BLaER1 treated with 17β-estradiol and CSF1 and Interleukin-3, amounts not matched to agents 10 nM and 100 nM (cell line): ENCODE results near the gene C1orf210.
A peak's percentile ranks its signal among the peaks of the same experiment; 100 is the strongest.

Source experiments
- H3K27ac ChIP-seq, 11 experiments: shearing (Covaris generic); formaldehyde crosslinking; 2 replicates each; pipeline ENCODE4 v1.8.1; 2022
- H3K27me3 ChIP-seq, 11 experiments: shearing (Covaris generic); formaldehyde crosslinking; 2 replicates each; pipeline ENCODE4 v1.8.1; 2022
- H3K36me3 ChIP-seq, 11 experiments: shearing (Covaris generic); formaldehyde crosslinking; 2 replicates each; pipeline ENCODE4 v1.8.1; 2022
- H3K4me1 ChIP-seq, 10 experiments: shearing (Covaris generic); formaldehyde crosslinking; 2 replicates each; pipeline ENCODE4 v1.8.1; 2022
- H3K4me2 ChIP-seq, 11 experiments: shearing (Covaris generic); formaldehyde crosslinking; 2 replicates each; pipeline ENCODE4 v1.8.1; 2022
- H3K4me3 ChIP-seq, 10 experiments: shearing (Covaris generic); formaldehyde crosslinking; 2 replicates each; pipeline ENCODE4 v1.8.1; 2022
- H3K9ac ChIP-seq, 11 experiments: shearing (Covaris generic); formaldehyde crosslinking; 2 replicates each; pipeline ENCODE4 v1.8.1; 2022
- H3K9me3 ChIP-seq, 11 experiments: shearing (Covaris generic); formaldehyde crosslinking; replicated peaks in 1 of 11; 2 replicates each; pipeline ENCODE4 v1.8.1; 2022
- H4K20me1 ChIP-seq, 11 experiments: shearing (Covaris generic); formaldehyde crosslinking; 2 replicates each; pipeline ENCODE4 v1.8.1; 2022
- Cebpa-rat ChIP-seq, 11 experiments: shearing (Covaris generic); IDR thresholded peaks; 2 replicates each; pipeline ENCODE4 v1.8.1; 2022

Gene C1orf210

DNA sequence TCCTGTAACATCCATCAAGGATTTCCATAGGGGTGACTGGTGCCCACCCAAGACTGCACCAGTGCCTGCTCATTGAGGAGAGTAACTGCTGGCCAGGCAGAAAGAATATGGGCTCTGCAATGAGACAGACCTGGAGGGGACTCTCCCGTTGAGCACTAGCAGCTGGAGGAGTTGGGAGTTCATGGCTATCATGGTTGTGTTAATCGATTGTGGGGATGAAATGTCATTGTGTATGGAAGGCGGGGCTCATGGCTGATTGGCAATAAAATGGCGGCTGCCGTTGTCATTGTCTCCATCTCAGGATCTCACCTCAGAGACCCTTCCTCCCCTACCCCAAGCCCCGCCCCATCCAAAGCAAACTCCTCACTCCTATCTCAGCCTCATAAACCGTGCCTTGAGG, 11.7 kb downstream of the C1orf210 start:
- Histone ChIP-seq H4K20me1 (no peaks in the 10 kb centered on the region), H3K9ac (peak overlapping the region in 7 of 11 experiments; percentile 26 to 71 (median 55); a peak in 6 of 22 replicates), H3K4me2 (peak overlapping the region in 10 of 11 experiments; percentile 47 to 88 (median 77); a peak in 18 of 22 replicates), H3K4me3 (no peak overlapping the region), H3K36me3 (no peaks in the 10 kb centered on the region; a peak in 1 of 22 replicates), H3K27ac (peak overlapping the region in 10 of 11 experiments; percentile 64 to 92 (median 82); a peak in 19 of 22 replicates), H3K4me1 (peaks cover 11 to 41% (median 25%) of the 10 kb centered on the region in 10 experiments), H3K9me3 (peaks cover 0 to 10% (median 0%) of the 10 kb centered on the region in 11 experiments; a peak in 4 of 22 replicates), H3K27me3 (no peaks in the 10 kb centered on the region)
- no peak for TF ChIP-seq Cebpa-rat (IDR thresholded peaks at IDR 0.05)

DNA sequence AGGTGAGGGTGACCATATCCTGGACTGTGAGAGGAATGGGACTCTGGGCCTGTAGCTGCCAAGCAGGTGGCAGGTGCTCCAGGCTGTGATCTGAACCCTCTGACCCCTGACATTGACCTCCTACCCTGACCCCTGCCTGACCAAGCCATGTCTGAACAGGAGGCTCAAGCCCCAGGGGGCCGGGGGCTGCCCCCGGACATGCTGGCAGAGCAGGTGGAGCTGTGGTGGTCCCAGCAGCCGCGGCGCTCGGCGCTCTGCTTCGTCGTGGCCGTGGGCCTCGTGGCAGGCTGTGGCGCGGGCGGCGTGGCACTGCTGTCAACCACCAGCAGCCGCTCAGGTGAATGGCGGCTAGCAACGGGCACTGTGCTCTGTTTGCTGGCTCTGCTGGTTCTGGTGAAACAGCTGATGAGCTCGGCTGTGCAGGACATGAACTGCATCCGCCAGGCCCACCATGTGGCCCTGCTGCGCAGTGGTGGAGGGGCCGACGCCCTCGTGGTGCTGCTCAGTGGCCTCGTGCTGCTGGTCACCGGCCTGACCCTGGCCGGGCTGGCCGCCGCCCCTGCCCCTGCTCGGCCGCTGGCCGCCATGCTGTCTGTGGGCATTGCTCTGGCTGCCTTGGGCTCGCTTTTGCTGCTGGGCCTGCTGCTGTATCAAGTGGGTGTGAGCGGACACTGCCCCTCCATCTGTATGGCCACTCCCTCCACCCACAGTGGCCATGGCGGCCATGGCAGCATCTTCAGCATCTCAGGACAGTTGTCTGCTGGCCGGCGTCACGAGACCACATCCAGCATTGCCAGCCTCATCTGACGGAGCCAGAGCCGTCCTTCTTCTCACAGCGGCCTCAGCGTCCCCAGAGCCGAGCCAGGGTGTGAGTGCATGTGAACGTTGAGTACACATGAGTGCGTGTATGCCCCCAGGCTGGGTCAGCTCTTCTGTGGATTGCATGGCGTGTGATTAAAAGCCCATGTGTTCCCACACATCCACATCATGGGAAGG, 12.5 kb downstream of the C1orf210 start:
- Histone ChIP-seq H3K27ac (peak overlapping the region in 9 of 11 experiments; percentile 76 to 92 (median 82); a peak in 14 of 22 replicates), H3K9ac (no peak overlapping the region), H3K27me3 (no peaks in the 10 kb centered on the region), H3K9me3 (peaks cover 0 to 10% (median 0%) of the 10 kb centered on the region in 11 experiments; a peak in 4 of 22 replicates), H3K4me1 (peaks cover 11 to 41% (median 25%) of the 10 kb centered on the region in 10 experiments), H4K20me1 (no peaks in the 10 kb centered on the region), H3K4me2 (peak overlapping the region in 7 of 11 experiments; percentile 73 to 88 (median 83); a peak in 10 of 22 replicates), H3K4me3 (no peak overlapping the region), H3K36me3 (no peaks in the 10 kb centered on the region; a peak in 1 of 22 replicates)
- TF ChIP-seq Cebpa-rat (IDR thresholded peaks at IDR 0.05): no peak

DNA sequence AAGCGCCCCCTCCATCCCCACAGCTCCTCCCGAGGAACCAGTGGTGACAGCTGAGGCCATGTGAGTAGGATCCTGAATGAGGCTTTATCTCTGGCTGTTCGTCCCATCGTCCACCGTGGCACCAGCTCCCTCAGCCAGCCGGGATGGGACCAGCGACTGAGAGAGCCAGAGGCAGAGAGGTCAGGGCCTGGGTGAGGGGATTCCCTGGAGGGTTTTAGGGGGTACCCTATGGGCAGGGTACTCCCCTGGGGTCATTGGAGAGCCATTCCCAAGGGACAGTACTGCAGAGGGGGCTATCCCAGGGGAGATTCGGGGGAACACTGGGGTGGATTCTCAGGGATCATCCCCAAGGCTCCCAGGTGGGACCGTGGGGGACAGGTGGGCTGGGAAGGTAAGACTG, 13.2 kb downstream of the C1orf210 start:
- no peak overlapping the region for H3K4me3 ChIP-seq
- H3K36me3 ChIP-seq: no peaks in the 10 kb centered on the region; a peak in 1 of 22 replicates
- no peaks in the 10 kb centered on the region for H4K20me1 ChIP-seq
- H3K27ac ChIP-seq: peak overlapping the region in 1 of 11 experiments; percentile 82; a peak in 2 of 22 replicates
- no peaks in the 10 kb centered on the region for H3K27me3 ChIP-seq
- H3K4me1 ChIP-seq: peaks cover 11 to 41% (median 25%) of the 10 kb centered on the region in 10 experiments
- peaks cover 0 to 10% (median 0%) of the 10 kb centered on the region in 11 experiments; a peak in 4 of 22 replicates for H3K9me3 ChIP-seq
- TF ChIP-seq Cebpa-rat (IDR thresholded peaks at IDR 0.05): no peak
- no peak overlapping the region for H3K4me2 ChIP-seq
- no peak overlapping the region for H3K9ac ChIP-seq

DNA sequence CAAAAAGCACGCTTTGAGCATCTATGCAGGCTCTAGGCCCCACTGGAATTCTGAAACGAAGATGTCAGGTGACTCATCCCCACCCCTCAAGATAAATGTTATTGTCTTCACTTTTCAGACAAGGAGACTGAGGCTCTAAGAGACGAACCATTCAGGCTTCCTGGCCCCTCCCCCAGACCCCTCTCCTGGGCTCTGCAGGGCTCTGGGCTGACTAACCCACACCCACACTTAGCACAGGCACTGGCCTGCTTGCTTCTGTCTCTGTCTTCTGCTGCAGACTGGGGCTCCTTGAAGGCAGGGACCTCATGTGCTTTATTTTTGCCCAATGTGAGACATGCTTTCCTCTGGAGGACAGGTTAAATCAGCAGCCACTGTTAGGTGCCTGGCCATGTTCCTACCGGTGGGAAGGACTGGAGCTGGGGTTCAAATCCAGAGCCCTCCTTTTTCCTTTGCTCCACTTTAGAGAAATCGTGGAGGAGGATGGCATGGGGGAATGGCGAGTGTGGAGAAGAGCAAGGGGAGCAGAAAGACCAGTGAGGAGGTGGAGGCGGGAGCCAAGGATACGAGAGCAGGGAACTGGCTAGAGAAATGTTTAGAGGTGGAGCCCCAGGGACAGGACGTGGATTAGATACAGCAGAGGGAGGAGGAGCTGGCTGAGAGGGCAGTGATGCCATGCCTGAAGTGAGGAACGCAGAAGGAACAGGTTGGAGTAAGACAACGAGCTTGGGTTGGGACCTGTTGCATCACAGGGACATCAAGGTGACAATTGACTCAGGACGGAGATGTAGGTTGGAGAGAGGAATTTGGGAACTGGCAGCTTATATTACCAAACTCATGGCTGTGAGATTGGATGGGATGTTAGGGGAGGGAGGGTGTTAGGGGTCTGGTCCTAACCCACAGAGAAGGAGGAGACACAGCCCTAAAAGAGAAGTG, 13.9 kb downstream of the C1orf210 start:
- H3K9ac ChIP-seq: no peak overlapping the region

DNA sequence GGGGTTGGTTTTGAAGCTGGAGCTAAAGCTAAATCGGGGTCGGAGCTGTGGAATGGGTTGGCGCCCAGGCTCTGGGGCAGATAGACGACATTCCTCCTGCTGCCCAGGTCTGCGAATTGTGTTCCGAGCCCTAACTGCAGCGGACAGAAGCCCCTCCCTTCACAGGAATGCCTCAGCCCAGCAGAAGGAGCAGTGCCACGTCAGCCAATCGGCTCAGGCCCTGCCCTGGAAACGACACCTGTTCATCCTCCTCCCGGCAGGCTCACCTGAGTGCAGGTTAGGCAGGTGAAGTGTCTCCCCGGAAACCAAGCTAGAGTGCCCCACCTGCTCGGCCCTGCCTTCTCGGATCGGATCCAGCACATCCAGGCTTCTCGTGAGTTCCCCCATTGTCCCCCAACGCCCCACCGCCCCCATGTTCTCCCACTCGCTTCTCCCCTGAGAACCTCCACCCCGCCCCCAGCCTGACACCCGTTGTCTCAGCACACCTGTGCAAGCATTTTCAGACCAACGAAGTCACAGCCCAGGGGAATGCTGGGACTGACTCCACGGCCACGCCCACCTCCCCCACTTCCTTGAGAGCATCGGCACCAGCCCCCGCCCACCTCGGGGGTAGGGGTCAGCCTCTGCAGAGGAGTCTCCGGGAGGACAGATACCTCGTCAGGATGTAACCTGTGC, 14.8 kb downstream of the C1orf210 start:
- TF ChIP-seq Cebpa-rat (IDR thresholded peaks at IDR 0.05): no peak
- Histone ChIP-seq H3K4me3 (no peak overlapping the region), H3K27ac (no peak overlapping the region), H3K36me3 (no peaks in the 10 kb centered on the region; a peak in 1 of 22 replicates), H3K4me1 (peaks cover 11 to 35% (median 23%) of the 10 kb centered on the region in 10 experiments), H3K27me3 (no peaks in the 10 kb centered on the region), H3K9me3 (peaks cover 0 to 16% (median 3%) of the 10 kb centered on the region in 11 experiments; a peak in 7 of 22 replicates), H3K4me2 (no peak overlapping the region), H4K20me1 (no peaks in the 10 kb centered on the region), H3K9ac (no peak overlapping the region)

More for the DNA sequence above, 13.9 kb downstream of the C1orf210 start:
- Histone ChIP-seq H3K9me3 (peaks cover 0 to 10% (median 0%) of the 10 kb centered on the region in 11 experiments; a peak in 4 of 22 replicates), H3K4me3 (no peak overlapping the region), H3K27ac (no peak overlapping the region), H3K36me3 (no peaks in the 10 kb centered on the region; a peak in 1 of 22 replicates), H3K4me1 (peaks cover 11 to 41% (median 25%) of the 10 kb centered on the region in 10 experiments), H3K27me3 (no peaks in the 10 kb centered on the region), H3K4me2 (no peak overlapping the region), H4K20me1 (no peaks in the 10 kb centered on the region)
- no peak for TF ChIP-seq Cebpa-rat (IDR thresholded peaks at IDR 0.05)

DNA sequence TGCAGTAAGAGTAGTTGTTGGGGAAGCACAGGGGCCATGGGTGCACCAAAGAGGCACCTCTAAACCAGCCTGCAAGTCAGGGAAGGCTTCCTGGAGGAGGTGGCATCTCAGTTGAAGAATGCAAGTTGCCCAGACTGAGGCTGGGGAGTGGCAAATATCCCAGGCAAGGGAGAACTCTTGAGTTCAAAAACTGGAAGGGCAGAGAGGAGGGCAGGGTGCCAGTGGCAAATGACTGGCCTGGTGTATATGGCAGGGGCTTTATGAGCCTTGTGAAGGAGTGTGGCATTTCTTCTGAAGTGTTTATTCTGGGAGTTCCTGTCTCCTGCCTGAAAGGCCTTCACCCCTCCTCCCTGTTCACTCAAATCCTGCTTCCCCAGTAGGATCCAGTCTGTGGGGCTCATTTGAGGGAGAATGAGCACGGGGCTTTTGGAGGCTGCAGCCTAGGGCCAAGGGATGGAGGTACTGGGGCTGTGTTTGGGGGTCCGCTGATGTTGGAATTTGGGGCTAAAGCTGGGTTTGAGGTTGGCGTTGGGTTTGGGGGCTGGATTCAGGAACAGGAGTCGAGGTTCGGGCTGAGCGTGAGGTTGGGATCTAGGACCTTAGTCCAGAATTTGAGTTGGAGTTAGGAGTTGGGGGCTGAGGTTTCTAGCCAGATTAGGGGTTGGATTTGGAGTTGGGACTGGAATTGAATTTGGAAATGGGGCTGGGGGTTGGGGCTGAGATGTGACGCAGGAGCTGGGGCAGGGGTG, 15.6 kb downstream of the C1orf210 start, which contains the start of gene TMEM125:
Gene TMEM125 (plus strand): TSS at position 357 of the 749 bp plus-strand sequence. CDS start 2,740 bp downstream, outside the sequence.
- no peak for TF ChIP-seq Cebpa-rat (IDR thresholded peaks at IDR 0.05)
- Histone ChIP-seq H3K27ac (no peak within 1 kb of the TSS), H3K4me2 (peak within 1 kb of the TSS in 2 of 11 experiments; percentile 1 to 12; a peak in 2 of 22 replicates)

DNA sequence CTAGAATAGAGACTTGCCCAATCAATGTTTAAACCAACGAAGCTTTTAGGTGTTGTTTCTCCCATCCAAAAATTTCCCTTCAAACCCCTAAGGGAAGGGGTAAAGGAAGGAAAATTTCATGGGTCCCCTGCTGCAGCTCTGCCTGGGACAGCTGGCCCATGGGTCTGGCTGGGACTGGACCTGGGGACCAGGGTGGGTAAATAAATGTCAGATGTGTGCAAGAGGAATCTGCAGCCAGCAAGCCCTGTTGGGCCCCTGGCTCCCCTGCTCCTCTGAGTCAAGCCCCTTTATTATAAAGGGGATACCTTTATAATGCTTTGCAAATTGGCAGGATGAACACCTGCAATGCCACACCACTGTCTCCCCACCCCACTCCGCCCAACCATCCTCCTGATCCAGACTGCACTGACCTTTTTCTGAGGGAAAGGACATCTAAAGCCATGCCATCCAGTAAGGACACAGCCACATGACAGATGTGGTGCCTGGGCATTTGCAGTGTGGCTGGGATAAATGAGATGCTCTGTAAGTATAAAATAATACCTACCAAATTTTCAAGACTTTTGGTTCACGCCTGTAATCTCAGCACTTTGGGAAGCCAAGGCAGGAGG, 17.5 kb downstream of the C1orf210 start:
- Histone ChIP-seq H3K9me3 (peaks cover 8 to 31% (median 21%) of the 10 kb centered on the region in 11 experiments), H3K4me1 (peaks cover 0 to 10% (median 0%) of the 10 kb centered on the region in 10 experiments; a peak in 2 of 20 replicates), H3K9ac (no peak overlapping the region), H3K4me3 (no peak overlapping the region), H3K27me3 (no peaks in the 10 kb centered on the region), H3K4me2 (no peak overlapping the region), H4K20me1 (no peaks in the 10 kb centered on the region), H3K36me3 (peaks cover 0 to 1% (median 0%) of the 10 kb centered on the region in 11 experiments; a peak in 1 of 22 replicates), H3K27ac (no peak overlapping the region)
- TF ChIP-seq Cebpa-rat (IDR thresholded peaks at IDR 0.05): no peak

More for the DNA sequence above, 15.6 kb downstream of the C1orf210 start, which contains the start of gene TMEM125:
- Histone ChIP-seq H3K9ac (no peak within 1 kb of the TSS), H3K4me3 (no peak within 1 kb of the TSS), H3K27me3 (no peaks in the 10 kb centered on the region), H3K9me3 (peaks cover 0 to 20% (median 8%) of the 10 kb centered on the region in 11 experiments; a peak in 10 of 22 replicates), H3K36me3 (no peaks in the 10 kb centered on the region; a peak in 1 of 22 replicates), H4K20me1 (no peaks in the 10 kb centered on the region), H3K4me1 (peaks cover 9 to 27% (median 16%) of the 10 kb centered on the region in 10 experiments)
